Vagina (tissue), 2 donors: ENCODE measurements around the gene CPNE1. TPM values are rescaled to one million over a fixed set of nuclear protein-coding genes. Genes with fewer than 3 reads are reported as not detected.

Experiments used
- DNase-seq, 2 donors: peaks; one replicate each; pipeline ENCODE4 v3.0.0-alpha.2; 2017; ENCODE audit errors: extremely low spot score in 2 of 2
- H3K27ac ChIP-seq: fragments of 200-600 bp; sonication (generic); one replicate; pipeline ENCODE4 v1.5.1; 2019
- H3K27me3 ChIP-seq: fragments of 200-600 bp; sonication (generic); one replicate; pipeline ENCODE4 v1.5.1; 2019
- H3K36me3 ChIP-seq, 2 donors: fragments of 200-600 bp; sonication (generic); one replicate each; pipeline ENCODE4 v1.5.1; 2017 to 2019
- H3K4me1 ChIP-seq: fragments of 200-600 bp; sonication (generic); one replicate; pipeline ENCODE4 v1.5.1; 2019
- H3K4me3 ChIP-seq, 2 donors: fragments of 200-600 bp; sonication (generic); 1 replicate in 1 of 2; 2 replicates in 1 of 2; pipeline ENCODE4 v1.5.1; 2016 to 2019
- H3K9me3 ChIP-seq: fragments of 200-600 bp; sonication (generic); one replicate; pipeline ENCODE4 v1.5.1; 2019
- CTCF ChIP-seq, 3 experiments: fragments of 450-650 bp in 2 of 3; fragments of 200-600 bp in 1 of 3; sonication (generic) in 1 of 3; IDR thresholded peaks; one replicate each; pipeline ENCODE4 v1.5.1; 2017 to 2019; ENCODE audit warnings: antibody characterized with exemption in 3 of 3, mild to moderate bottlenecking in 2 of 3, moderate library complexity in 2 of 3
- POLR2A ChIP-seq, 2 donors: fragments of 450-650 bp; IDR thresholded peaks; one replicate each; pipeline ENCODE4 v1.6.1; 2017; ENCODE audit warnings: antibody characterized with exemption in 2 of 2, mild to moderate bottlenecking in 2 of 2, moderate library complexity in 2 of 2
- POLR2AphosphoS5 ChIP-seq, 2 donors: sonication (generic); formaldehyde crosslinking; IDR thresholded peaks; one replicate each; pipeline ENCODE4 v1.9.0; 2017; ENCODE audit warnings: antibody characterized with exemption in 2 of 2, mild to moderate bottlenecking in 2 of 2, low read depth in 1 of 2; ENCODE audit not compliant: insufficient read depth in 1 of 2
- intact Hi-C: fragments of 100-400 bp; cut with DNase I; formaldehyde crosslinking; loops from one replicate; pipeline ENCODE4 v1.15.1; 2023
- total RNA-seq: library from RNA; depleted of rRNA; stranded (reverse); fragments of >200 nt; gene quantifications from one replicate; pipeline ENCODE4 v1.2.3, GENCODE V29; 2016

The CPNE1 gene
- total RNA-seq, 1 donor from 2014 or later: 149 TPM

- H3K36me3 ChIP-seq: peaks cover 5 to 86% of the 10 kb centered on the region in 2 donors
Measured at GRCh38 chr20:35704514-35705261, 40.0 kb upstream of the CPNE1 start.

GRCh38 chr20:35702824-35703695, 38.4 kb upstream of the CPNE1 start:
- H3K36me3 ChIP-seq: peaks cover 5 to 71% of the 10 kb centered on the region in 2 donors
- H3K27me3 ChIP-seq: no peaks in the 10 kb centered on the region
- no peaks in the 10 kb centered on the region for H3K9me3 ChIP-seq
- intact Hi-C loops: no loop called here
- no peak for DNase-seq
- no peak overlapping the region for H3K27ac ChIP-seq
- no peak for TF ChIP-seq POLR2AphosphoS5 (IDR thresholded peaks at IDR 0.05; ENCODE audit: insufficient read depth in 1 of 2, low read depth in 1 of 2)
- no peak overlapping the region for H3K4me3 ChIP-seq
- peaks cover 30% of the 10 kb centered on the region for H3K4me1 ChIP-seq

More at GRCh38 chr20:35704514-35705261, 40.0 kb upstream of the CPNE1 start:
- no peak overlapping the region for H3K27ac ChIP-seq
- peaks cover 35% of the 10 kb centered on the region for H3K4me1 ChIP-seq
- TF ChIP-seq CTCF (IDR thresholded peaks at IDR 0.05): no peak
- no peak for TF ChIP-seq POLR2A (IDR thresholded peaks at IDR 0.05)
- no peak for TF ChIP-seq POLR2AphosphoS5 (IDR thresholded peaks at IDR 0.05; ENCODE audit: insufficient read depth in 1 of 2, low read depth in 1 of 2)
- no peak overlapping the region for H3K4me3 ChIP-seq
- no peaks in the 10 kb centered on the region for H3K9me3 ChIP-seq
- intact Hi-C loops: no loop called here
- H3K27me3 ChIP-seq: no peaks in the 10 kb centered on the region
- peak in 1 of 2 donors; percentile 5 for DNase-seq

GRCh38 chr20:35702051-35702823, 37.5 kb upstream of the CPNE1 start:
- H3K27ac ChIP-seq: no peak overlapping the region
- peak in 1 of 2 donors; percentile 60 for DNase-seq

GRCh38 chr20:35700625-35701148, 36.0 kb upstream of the CPNE1 start:
- DNase-seq: peak in 1 of 2 donors; percentile 34
- Histone ChIP-seq H3K4me3 (no peak overlapping the region), H3K36me3 (peaks cover 5 to 50% of the 10 kb centered on the region in 2 donors), H3K27me3 (no peaks in the 10 kb centered on the region), H3K9me3 (no peaks in the 10 kb centered on the region), H3K4me1 (peaks cover 29% of the 10 kb centered on the region), H3K27ac (no peak overlapping the region)
- intact Hi-C loops: no loop called here
- TF ChIP-seq POLR2A (IDR thresholded peaks at IDR 0.05): no peak
- TF ChIP-seq CTCF (IDR thresholded peaks at IDR 0.05): no peak
- no peak for TF ChIP-seq POLR2AphosphoS5 (IDR thresholded peaks at IDR 0.05; ENCODE audit: insufficient read depth in 1 of 2, low read depth in 1 of 2)

More at GRCh38 chr20:35702051-35702823, 37.5 kb upstream of the CPNE1 start:
- no peaks in the 10 kb centered on the region for H3K27me3 ChIP-seq
- peaks cover 30% of the 10 kb centered on the region for H3K4me1 ChIP-seq
- intact Hi-C loops: no loop called here
- H3K36me3 ChIP-seq: peaks cover 5 to 64% of the 10 kb centered on the region in 2 donors
- no peak overlapping the region for H3K4me3 ChIP-seq
- TF ChIP-seq CTCF (IDR thresholded peaks at IDR 0.05) (no peak), POLR2A (IDR thresholded peaks at IDR 0.05) (no peak), POLR2AphosphoS5 (IDR thresholded peaks at IDR 0.05; ENCODE audit: insufficient read depth in 1 of 2, low read depth in 1 of 2) (no peak)
- H3K9me3 ChIP-seq: no peaks in the 10 kb centered on the region
